ENCODE data around the gene TSPAN6.

The TSPAN6 gene

DNA sequence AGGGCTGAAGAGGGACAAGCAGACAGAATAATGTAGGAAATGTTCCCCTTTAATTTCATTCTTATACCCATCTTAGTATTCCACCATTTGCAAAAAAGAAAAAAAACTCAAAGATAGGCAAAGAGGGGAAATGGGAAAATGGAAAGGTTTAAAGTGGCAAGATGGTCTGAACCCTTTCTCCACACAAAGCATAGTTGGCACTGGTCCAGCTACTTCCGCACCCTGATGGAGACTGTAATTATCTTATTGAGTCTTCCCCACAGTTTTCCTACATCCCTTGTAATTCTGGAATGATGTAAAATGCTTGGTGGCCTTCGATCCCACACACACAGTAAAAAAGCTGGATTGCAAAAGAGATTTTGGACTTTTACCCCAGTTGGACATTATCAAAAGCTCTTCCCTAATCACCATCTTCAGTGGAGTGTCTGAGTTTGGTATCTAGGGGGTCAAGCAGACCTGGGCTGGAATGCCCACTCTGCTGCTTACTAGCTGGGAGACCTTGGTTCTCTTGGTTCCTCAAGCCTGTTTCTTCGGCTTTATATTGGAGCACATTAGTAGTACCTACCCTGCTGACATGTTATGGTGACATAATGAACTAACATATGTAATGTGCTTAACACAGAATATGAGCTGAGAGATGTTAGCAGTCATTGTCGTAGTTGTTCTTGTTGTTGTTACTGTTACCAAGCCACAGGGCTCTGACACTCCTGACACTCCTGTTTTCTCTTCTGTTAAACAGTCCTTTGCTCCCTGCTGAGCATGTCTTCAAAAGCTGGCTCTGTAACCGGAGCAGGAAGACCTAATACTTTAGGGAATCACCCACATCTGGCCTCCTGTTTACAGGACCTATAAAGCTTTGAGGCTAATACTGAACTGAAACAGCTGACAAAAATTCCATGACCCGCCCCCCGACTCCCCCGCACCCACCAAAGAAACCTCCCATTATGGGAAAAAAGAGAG lies 12.1 kb upstream of the TSPAN6 start:
- no peak for DNase-seq (ENCODE audit: low read depth in 4 of 4, low spot score in 1 of 4)

DNA sequence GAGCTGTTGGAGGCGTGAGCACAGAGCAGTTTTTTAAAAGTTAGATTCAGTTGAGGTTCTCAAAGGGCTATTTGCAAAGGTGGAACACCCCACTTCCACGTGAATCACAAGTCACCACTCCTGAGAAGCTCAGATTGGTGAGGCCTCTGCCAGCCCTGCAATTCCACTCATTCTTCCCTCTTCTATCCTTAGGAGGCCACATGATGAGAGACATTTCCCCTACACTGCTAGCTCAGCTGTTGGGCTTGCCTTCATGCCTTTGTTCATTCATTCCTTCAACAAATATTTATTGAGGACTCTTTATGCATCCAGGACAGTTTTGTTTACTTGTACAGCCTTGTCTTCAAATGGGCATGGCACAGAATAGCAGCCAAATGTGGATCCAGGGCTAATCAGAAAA lies 11.1 kb upstream of the TSPAN6 start:
- no peak for DNase-seq (ENCODE audit: low read depth in 4 of 4, low spot score in 1 of 4)

DNA sequence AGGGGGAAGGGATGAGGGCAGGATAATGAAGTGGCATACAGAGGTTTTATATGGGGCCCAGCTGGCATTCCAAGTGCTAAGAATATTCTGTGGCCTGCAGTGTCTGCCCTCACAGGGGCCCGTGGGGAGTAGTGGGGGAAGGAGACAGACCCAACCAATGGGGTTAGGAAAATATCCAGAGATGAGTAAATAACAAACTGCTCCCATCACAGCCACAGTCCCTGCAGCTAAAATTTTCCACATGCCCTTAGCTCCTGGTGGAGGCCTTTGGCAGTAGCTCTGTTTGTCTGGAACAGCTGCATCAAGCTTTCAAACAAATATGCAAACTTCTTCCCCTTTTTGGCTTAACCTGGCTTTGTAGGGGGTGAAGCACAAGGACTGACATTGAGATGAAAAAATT lies 10.5 kb upstream of the TSPAN6 start:
- no peak for DNase-seq (ENCODE audit: low read depth in 4 of 4, low spot score in 1 of 4)

DNA sequence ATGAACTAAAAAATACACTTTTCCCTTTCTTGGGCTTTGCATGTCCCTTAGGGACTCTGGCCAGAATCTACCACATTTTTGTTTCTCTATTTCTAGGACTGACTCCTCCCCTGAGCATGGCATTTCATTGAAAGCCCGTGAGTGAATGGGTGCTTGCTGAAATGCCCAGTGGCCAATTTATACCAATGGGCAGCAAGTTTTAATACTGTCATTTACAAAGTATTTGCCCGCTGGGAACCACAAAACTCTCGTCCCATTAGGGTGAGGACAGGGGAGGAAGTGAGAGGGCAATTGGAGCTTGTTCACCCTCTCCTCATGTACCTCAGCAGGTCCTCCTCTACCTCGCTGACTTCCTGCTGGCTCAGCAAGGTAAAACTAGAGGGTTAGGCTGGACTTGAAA lies 8.5 kb upstream of the TSPAN6 start:
- no peak for DNase-seq (ENCODE audit: low read depth in 4 of 4, low spot score in 1 of 4)

DNA sequence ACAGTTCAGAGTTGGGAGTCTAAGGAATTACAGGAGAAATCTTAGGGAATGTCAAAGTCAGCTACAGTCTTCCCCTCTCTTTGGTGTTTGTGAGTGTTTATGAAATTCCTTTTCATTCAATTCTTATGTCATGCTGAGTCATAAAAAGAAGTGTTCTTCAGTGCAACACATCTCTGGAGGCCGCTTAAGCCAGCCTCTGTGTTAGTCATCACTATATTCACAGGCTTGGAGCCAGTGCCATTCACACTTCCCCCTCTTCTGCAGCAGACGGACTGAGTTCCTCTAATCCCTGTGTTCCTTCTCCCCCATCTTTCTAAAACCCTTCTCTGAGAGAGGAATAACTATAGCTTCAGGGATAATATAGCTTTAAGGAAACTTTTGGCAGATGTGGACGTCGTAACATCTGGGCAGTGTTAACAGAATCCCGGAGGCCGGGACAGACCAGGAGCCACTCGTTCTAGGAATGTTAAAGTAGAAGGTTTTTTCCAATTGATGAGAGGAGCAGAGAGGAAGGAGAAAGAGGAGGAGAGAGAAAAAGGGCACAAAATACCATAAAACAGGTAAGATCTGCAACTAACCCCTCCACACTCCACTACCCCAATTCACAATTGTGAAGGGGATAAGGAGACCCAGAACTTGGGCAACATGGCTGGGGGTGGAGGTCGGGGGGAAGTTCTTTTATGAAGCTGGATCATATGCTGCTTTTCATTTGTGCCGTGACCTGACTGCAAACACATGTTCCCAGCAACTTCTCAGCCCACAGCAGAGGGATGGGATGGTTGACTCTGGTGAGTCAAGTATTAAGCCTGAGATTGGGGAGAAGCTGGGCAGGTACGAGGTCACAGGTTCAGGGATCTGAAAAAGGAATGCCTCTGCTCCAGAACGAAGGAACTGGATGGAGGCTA lies 7.6 kb upstream of the TSPAN6 start, which contains the start of gene SRPX2:
Gene SRPX2 (plus strand): TSS at position 244 of the 905 bp plus-strand sequence. CDS start 2,124 bp downstream, outside the sequence.
- no peak for DNase-seq (ENCODE audit: low read depth in 4 of 4, low spot score in 1 of 4)

DNA sequence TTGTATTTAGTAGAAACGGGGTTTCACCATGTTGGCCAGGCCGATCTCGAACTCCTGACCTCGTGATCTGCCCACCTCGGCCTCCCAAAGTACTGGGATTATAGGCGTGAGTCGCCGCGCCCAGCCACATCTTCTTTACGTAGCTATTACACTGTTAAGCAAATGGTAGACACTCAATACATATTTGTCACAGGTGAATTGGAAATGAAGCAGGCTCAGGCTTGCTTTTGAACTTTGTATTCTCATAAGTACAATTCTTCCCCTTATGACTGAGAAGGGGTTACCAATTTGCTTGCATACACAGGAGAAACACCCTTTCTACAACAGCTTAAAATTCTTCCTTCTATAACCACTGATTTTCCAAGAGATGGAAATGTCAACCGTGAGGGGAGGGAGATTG lies 6.6 kb upstream of the TSPAN6 start:
- no peak for DNase-seq (ENCODE audit: low read depth in 4 of 4, low spot score in 1 of 4)

DNA sequence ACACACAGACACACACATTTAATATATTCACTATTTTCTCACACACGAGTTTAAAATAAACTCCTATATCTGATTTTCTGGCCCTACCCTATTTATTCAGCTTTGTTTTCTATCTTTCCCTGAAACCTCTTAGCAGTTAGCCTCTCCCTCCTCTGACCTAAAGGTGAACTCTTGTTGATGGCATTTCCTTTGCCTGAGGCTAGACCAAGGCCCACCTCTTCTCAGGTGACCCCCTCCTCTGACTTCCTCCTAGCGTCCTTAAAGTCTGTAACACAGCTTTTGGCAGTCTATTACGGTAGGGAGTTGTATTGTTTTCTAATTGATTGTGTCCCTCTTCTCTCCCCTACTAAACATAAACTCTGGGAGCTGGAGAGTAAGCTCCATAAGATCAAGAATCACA lies 5.7 kb upstream of the TSPAN6 start:
- no peak for DNase-seq (ENCODE audit: low read depth in 4 of 4, low spot score in 1 of 4)

DNA sequence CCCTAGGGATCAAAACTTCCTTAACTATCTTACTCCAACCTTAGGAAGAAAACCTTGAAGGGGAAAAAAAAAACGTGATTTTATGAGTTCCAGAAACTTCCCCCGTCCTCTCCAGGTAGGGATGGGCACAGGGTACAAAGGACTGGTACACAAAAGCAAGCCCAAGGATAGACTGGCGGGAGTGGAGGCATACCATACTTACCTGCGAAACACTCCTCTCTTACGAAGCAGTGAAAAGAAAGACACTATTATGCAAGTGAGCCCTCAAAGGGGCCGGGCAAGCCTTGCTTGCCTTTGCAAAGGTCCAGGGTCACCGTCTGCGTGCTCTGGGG lies 651 bp downstream of the TSPAN6 start:
- DNase-seq (ENCODE audit: low read depth in 4 of 4, low spot score in 1 of 4) = no peak

DNA sequence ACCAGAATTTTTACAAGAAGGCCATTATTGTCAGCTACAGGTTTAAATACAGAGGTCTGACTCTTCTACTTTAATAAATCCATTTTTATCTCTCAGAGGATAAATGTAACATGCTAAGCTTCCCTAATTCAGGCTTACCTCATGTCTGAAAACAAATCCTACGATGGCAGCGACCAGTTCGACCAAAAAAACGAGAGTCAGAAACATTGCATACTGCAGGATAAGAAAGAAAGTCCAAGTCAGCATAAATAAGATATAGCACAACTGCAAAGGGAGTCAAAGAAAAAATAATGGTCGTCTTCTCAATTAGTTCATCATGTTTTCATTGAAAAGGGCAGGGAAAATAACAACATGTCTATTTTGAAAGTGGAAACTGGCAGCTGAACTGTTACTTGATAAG lies 1.6 kb downstream of the TSPAN6 start:
- no peak for DNase-seq (ENCODE audit: low read depth in 4 of 4, low spot score in 1 of 4)

DNA sequence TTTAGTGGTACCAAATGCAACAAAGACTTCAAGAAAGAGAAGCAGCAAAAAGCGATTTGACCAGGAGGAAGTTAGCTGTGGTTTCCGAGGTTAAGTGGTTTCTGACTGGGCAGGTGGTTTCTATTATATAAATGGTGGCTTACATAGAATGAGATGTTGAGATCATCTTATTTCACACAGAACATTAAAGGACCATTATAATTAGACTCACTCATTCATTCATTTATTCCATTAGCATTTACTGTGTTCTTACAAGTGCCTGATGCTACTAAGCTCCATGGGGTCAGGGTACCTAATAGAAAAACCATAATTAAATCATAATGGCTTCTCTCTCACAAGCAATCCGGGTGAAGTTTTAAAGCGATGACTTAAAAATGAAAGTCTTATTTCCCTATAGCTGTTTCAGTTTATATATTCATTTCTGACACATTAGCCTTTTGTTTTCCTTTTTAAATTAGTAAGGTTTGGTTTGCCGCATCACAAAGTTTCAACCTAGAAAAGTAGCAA lies 10.6 kb downstream of the TSPAN6 start:
- no peak for DNase-seq (ENCODE audit: low read depth in 4 of 4, low spot score in 1 of 4)

DNA sequence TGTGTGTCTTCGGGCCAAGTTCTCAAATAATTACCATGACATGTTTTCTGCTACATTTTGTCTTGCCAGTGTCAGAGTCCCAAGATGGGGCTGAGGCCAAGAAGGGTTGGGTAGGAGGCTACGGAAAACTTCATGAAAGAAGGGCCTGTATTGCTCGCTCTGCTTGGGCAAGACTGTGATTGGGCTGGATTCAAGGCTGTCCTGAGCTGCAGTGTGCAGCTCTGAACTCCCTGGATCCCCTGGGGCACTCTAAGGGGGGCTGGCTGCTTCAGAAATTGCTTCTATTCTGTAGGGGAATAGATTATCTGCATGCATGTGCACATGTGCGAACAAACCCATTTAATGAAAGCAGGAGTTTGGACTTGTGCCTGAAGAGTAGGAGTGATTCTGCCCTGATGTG lies 13.6 kb downstream of the TSPAN6 start:
- DNase-seq (ENCODE audit: low read depth in 4 of 4, low spot score in 1 of 4) = no peak

DNA sequence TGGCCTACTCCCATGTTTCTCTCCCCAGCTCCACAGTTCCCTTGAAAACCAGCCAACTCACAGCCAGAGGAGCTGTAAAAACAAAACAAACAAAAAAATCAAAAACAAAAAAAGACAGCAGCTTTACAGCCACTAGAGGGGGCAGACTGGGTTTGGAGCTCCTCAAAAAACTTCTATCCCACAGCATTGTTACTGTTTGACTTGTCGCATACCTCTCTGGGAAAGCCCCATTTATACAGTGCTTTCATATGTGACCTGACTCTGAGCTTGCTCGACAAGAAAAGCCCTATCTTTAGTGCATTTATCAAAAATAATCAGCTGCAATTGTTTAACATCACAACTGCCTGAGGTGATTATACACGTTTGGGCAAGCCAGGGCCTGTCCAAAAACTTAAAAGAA lies 21.6 kb downstream of the TSPAN6 start:
- no peak for DNase-seq (ENCODE audit: low read depth in 4 of 4, low spot score in 1 of 4)

DNA sequence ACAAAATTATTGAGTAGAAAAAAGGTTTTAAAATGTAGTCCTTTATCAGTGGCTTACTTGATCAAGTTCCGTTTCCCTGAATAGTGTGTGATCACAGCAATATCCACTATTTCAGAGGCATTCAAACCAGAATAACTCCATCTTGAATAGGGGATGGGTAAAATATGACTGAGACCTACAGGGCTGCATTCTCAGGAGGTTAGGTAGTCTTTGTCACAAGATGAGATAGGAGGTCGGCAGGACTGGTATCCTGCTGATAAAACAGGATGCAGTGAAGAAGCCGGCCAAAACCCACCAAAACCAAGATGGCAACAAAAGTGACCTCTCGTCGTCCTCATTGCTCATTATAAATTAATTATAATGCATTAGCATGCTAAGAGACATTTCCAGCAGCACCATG lies 24.7 kb downstream of the TSPAN6 start:
- no peak for DNase-seq (ENCODE audit: low read depth in 4 of 4, low spot score in 1 of 4)

DNA sequence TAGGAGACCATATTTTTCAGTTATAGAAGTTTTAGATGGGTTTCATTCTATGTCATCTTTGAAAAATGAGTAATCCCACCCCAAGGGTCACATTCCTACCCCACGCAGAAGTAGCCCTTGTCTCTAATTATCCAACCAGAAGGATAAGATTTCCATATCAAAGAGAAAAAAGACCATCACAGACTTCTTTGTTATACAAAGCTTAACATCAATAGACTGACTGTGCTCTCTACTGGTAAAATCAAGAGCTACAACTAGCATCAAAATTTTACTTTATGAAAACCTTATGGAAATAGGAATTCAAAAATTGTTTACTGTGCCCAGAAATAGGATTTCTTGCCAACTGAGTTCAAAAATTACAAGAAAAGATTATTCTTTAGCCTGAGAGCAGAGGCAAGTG lies 27.0 kb downstream of the TSPAN6 start:
- DNase-seq (ENCODE audit: low read depth in 4 of 4, low spot score in 1 of 4) = no peak

DNA sequence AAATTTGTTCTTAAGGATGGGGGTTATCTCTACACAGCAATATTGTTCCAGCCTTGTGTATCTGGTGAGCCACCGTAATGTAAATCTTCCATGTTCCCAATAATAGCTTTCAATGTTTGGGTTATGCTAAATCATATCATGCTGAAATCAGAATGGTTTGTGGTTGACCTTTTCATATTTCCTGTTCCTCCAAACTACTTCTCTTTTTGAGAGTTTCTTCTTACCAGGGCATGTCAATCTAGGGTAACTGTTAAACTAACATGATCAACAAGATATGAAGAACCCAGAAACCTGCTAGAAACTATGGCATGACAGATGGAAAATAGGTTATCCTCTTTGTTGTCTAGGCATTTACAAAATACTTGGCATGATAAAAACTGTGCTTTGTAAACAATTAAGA lies 29.9 kb downstream of the TSPAN6 start:
- DNase-seq (ENCODE audit: low read depth in 4 of 4, low spot score in 1 of 4) = no peak

DNA sequence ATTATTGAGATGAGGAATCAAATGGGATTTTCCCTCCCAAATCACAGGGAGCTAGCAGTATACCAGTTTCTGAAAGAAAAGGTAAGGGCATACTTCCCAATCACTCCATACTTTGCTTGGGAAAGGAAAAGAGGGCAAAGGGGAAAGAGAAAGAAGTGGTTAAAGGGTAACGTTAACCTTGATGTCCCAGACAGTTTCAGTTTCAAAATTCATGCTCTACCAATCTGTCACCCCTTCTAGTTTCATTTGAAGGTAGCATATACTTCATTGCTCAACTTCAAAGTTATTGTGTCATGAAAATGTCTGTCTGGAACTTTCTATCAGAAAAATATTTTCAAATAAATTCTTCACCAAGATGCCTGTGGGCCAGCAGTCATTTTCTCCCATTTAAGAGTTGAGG lies 35.8 kb downstream of the TSPAN6 start:
- DNase-seq (ENCODE audit: low read depth in 4 of 4, low spot score in 1 of 4) = no peak

DNA sequence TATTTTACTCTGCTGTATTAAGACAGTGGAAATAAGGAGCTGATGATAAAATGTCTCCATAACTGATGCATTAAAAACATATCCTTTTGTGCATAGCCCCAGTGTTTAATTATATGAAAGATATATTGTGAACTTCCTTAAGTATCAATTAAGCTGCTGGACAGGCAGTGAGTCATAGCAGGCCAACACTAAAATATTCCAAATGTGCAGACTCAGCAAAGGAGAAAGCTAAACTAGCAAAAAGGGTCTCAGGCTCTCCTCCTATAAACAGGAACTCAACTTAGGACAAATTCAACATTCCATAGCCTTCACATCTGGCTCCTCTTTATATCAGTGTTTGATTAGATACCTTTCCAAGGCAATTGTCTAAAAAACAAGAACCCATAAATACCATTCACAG lies 36.3 kb downstream of the TSPAN6 start:
- DNase-seq (ENCODE audit: low read depth in 4 of 4, low spot score in 1 of 4) = no peak

DNA sequence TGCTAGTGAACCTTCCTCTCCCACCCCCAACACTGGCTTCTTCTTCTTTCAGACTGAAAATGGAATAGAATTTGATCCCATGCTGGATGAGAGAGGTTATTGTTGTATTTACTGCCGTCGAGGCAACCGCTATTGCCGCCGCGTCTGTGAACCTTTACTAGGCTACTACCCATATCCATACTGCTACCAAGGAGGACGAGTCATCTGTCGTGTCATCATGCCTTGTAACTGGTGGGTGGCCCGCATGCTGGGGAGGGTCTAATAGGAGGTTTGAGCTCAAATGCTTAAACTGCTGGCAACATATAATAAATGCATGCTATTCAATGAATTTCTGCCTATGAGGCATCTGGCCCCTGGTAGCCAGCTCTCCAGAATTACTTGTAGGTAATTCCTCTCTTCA lies 37.1 kb downstream of the TSPAN6 start:
- no peak for DNase-seq (ENCODE audit: low read depth in 4 of 4, low spot score in 1 of 4)

DNA sequence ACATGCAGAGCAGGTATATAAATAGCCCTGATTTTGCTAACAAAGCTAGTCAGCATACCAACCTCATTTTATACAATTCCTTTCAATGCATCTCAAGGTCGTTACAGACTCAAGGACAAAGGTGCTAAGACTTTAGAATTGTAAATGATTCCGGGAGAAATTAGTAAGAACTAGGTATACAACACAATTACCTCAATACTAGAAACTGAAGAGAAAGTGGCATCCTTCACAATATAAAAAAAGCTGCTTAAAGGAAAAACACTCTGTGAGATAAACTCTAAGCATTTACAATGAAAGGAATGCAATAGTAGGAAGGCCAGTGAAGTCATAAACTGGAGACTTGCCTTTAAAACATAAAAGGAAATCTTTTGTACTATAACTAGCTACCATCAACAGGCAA lies 40.0 kb downstream of the TSPAN6 start:
- no peak for DNase-seq (ENCODE audit: low read depth in 4 of 4, low spot score in 1 of 4)

DNA sequence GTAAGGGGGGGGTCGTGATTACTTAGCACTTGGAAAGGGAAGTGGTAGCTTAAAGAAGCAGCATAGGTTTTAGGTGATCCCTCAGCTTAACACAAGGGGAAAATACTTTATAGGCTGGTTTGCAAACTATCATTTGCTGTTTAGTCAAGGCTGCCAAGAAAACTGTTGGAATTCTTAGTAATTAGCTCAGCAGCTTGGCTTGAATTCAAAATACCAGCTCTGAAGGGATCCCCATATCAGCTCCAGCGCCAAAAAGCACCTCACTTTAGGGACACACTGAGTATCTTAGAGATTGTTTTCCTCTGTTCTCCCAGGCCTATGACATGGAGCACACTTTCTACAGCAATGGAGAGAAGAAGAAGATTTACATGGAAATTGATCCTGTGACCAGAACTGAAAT lies 43.0 kb downstream of the TSPAN6 start:
- DNase-seq (ENCODE audit: low read depth in 4 of 4, low spot score in 1 of 4) = no peak

DNA sequence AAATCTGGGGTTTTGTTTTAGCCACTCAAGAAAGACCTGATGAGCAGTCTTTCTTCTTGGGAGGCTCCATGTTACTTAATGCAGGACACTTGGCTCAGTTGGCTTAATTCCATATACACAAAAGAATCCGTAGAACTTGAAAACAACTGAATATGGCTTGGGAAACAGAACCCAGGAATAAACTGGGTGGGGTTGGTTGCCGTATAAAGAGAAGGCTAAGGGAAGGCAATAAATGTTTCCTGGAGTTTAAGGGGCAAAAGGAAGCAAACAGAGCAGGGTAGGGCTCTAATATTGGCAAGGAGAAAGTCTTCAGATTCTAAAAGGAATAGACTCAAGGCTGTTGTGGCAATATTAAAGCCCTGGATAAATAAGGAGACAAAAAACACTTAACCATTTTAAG lies 43.5 kb downstream of the TSPAN6 start:
- DNase-seq (ENCODE audit: low read depth in 4 of 4, low spot score in 1 of 4) = no peak

Measured in stimulated activated CD4-positive, alpha-beta T cell treated with anti-CD3 and anti-CD28 coated beads, Interleukin-1b, Interleukin-23, amount 100 ng/mL, for 24 hours (primary cell).